WTC11 (cell line): Measurements from ENCODE around the gene CDH2. TPM values are rescaled to one million over a fixed set of nuclear protein-coding genes. Genes with fewer than 3 reads are reported as not detected.

Experiments used
- ATAC-seq: fragments of 200-7000 bp; cut with Tn5 transposase; 2 replicates; pipeline ENCODE4 v1.10.0; 2021; ENCODE audit warnings: mild to moderate bottlenecking, moderate library complexity
- CTCF ChIA-PET: fragments of 300-600 bp; sonication (Branson Sonifier 250); formaldehyde crosslinking; loops from one replicate; lab custom pipeline; 2021; ENCODE audit warnings: antibody characterized with exemption; lab: Charles Lee
- POLR2A ChIA-PET: fragments of 350-600 bp; sonication (Branson Sonifier 250); formaldehyde crosslinking; loops from one replicate; lab custom pipeline; 2021; ENCODE audit warnings: antibody characterized with exemption; lab: Charles Lee
- DNase-seq: peaks from one replicate; pipeline ENCODE4 v3.0.0; 2021; ENCODE audit warnings: low spot score
- H3K27ac Mint-ChIP-seq: 2 replicates; pipeline ENCODE4 v1.8.0; 2021; ENCODE audit warnings: mixed read lengths
- H3K27me3 Mint-ChIP-seq: 2 replicates; pipeline ENCODE4 v1.8.0; 2021; ENCODE audit warnings: low read depth, mild to moderate bottlenecking, moderate library complexity, mixed read lengths
- H3K36me3 Mint-ChIP-seq: 2 replicates; pipeline ENCODE4 v1.8.0; 2021; ENCODE audit warnings: mixed read lengths
- H3K4me1 Mint-ChIP-seq: 2 replicates; pipeline ENCODE4 v1.8.0; 2022; ENCODE audit warnings: mixed read lengths
- H3K4me3 Mint-ChIP-seq: 2 replicates; pipeline ENCODE4 v1.8.0; 2021; ENCODE audit warnings: mild to moderate bottlenecking, moderate library complexity, mixed read lengths
- H3K9me3 Mint-ChIP-seq: 2 replicates; pipeline ENCODE4 v1.8.0; 2021; ENCODE audit warnings: mixed read lengths
- AR ChIP-seq: fragments of 250-450 bp; sonication (Bioruptor Pico); IDR thresholded peaks from 2 replicates; pipeline ENCODE4 v1.9.0; 2021; ENCODE audit warnings: mild to moderate bottlenecking
- ATF2 ChIP-seq: sonication (generic); formaldehyde crosslinking; IDR thresholded peaks from 2 replicates; pipeline ENCODE4 v1.8.1; 2022; ENCODE audit warnings: low read depth, missing genetic modification reagents, borderline replicate concordance
- CBFB ChIP-seq: sonication (generic); formaldehyde crosslinking; IDR thresholded peaks from 2 replicates; pipeline ENCODE4 v1.8.1; 2022; ENCODE audit warnings: mild to moderate bottlenecking, low read depth, missing genetic modification reagents
- E2F4 ChIP-seq: sonication (generic); formaldehyde crosslinking; IDR thresholded peaks from 2 replicates; pipeline ENCODE4 v1.8.1; 2022; ENCODE audit warnings: low read depth, mild to moderate bottlenecking, moderate library complexity, missing genetic modification reagents, borderline replicate concordance
- ETV6 ChIP-seq: sonication (generic); formaldehyde crosslinking; IDR thresholded peaks from 2 replicates; pipeline ENCODE4 v1.8.1; 2022; ENCODE audit warnings: mild to moderate bottlenecking, missing genetic modification reagents
- GTF2I ChIP-seq: fragments of 250-450 bp; sonication (Bioruptor Pico); conservative IDR thresholded peaks from 2 replicates; pipeline ENCODE4 v1.4.0; 2021; ENCODE audit warnings: mild to moderate bottlenecking
- MAX ChIP-seq: sonication (generic); formaldehyde crosslinking; IDR thresholded peaks from 2 replicates; pipeline ENCODE4 v1.8.0; 2022; ENCODE audit warnings: mild to moderate bottlenecking, missing genetic modification reagents
- NFATC4 ChIP-seq: fragments of 250-450 bp; sonication (Bioruptor Pico); IDR thresholded peaks from 2 replicates; pipeline ENCODE4 v1.9.0; 2021; ENCODE audit warnings: mild to moderate bottlenecking
- NFE2L1 ChIP-seq: sonication (generic); formaldehyde crosslinking; IDR thresholded peaks from 2 replicates; pipeline ENCODE4 v1.8.1; 2023; ENCODE audit warnings: missing genetic modification reagents
- NR3C1 ChIP-seq: sonication (generic); formaldehyde crosslinking; conservative IDR thresholded peaks from 2 replicates; pipeline ENCODE4 v1.8.1; 2023; ENCODE audit warnings: low read depth, mild to moderate bottlenecking, missing genetic modification reagents
- RORB ChIP-seq: fragments of 250-450 bp; sonication (Bioruptor Pico); IDR thresholded peaks from 2 replicates; pipeline ENCODE4 v1.9.0; 2021; ENCODE audit warnings: mild to moderate bottlenecking
- SMAD4 ChIP-seq: sonication (generic); formaldehyde crosslinking; IDR thresholded peaks from 2 replicates; pipeline ENCODE4 v1.8.0; 2022; ENCODE audit warnings: mild to moderate bottlenecking, missing genetic modification reagents
- TCF7 ChIP-seq: sonication (generic); formaldehyde crosslinking; IDR thresholded peaks from 2 replicates; pipeline ENCODE4 v1.8.0; 2022; ENCODE audit warnings: mild to moderate bottlenecking, low read depth, missing genetic modification reagents, moderate library complexity
- TEAD4 ChIP-seq: sonication (generic); formaldehyde crosslinking; IDR thresholded peaks from 2 replicates; pipeline ENCODE4 v1.8.0; 2022; ENCODE audit warnings: mild to moderate bottlenecking, missing genetic modification reagents
- ZBTB21 ChIP-seq: sonication (generic); formaldehyde crosslinking; IDR thresholded peaks from 2 replicates; pipeline ENCODE4 v1.8.1; 2023; ENCODE audit warnings: mild to moderate bottlenecking, missing genetic modification reagents, borderline replicate concordance
- ZNF138 ChIP-seq: sonication (generic); formaldehyde crosslinking; conservative IDR thresholded peaks from 2 replicates; pipeline ENCODE4 v1.8.1; 2022; ENCODE audit warnings: mild to moderate bottlenecking, moderate library complexity, missing genetic modification reagents
- ZNF263 ChIP-seq: sonication (generic); formaldehyde crosslinking; IDR thresholded peaks from 2 replicates; pipeline ENCODE4 v1.8.1; 2022; ENCODE audit warnings: low read depth, mild to moderate bottlenecking, moderate library complexity, missing genetic modification reagents
- ZNF317 ChIP-seq: sonication (generic); formaldehyde crosslinking; IDR thresholded peaks from 2 replicates; pipeline ENCODE4 v1.8.1; 2023; ENCODE audit warnings: low read depth, mild to moderate bottlenecking, moderate library complexity, missing genetic modification reagents, borderline replicate concordance
- ZNF416 ChIP-seq: fragments of 250-450 bp; sonication (Bioruptor Pico); IDR thresholded peaks from 2 replicates; pipeline ENCODE4 v1.9.0; 2021; ENCODE audit warnings: mild to moderate bottlenecking, inconsistent platforms
- total RNA-seq: library from RNA; stranded (reverse); gene quantifications from 3 replicates; pipeline ENCODE4 v1.2.3, GENCODE V29; 2021
- TF ChIP-seq, protein P1 (sequence below): sonication (generic); formaldehyde crosslinking; IDR thresholded peaks from 2 replicates; pipeline ENCODE4 v1.8.0; 2022; ENCODE audit warnings: mild to moderate bottlenecking, missing genetic modification reagents

CDH2 gene
- total RNA-seq, 1 experiment from 2014 or later, result 17.3 TPM

DNA sequence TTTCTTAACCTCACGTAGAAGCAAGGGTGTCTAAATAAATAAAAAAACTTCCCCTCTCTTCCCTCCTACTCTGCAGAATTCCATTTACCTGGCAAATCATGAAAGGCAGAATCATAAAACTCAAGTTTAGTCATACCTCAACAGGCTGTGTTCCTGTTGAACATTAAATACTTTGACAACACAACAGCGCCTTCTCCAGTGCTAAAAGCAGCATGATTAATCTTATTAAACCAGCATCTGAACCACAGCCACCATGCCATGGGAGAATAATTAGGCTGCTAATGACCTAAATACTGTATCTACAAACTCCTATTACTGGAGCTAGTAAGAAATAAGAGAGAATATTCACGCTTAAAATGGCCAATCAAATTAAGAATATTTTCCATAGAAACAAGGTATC, 68.1 kb downstream of the CDH2 start:
- CTCF ChIA-PET, result no interaction called here
- Mint-ChIP-seq H3K4me3 (no peak overlapping the region), H3K27ac (no peak overlapping the region), H3K4me1 (peaks cover 45% of the 10 kb centered on the region), H3K27me3 (no peaks in the 10 kb centered on the region), H3K36me3 (no peaks in the 10 kb centered on the region), H3K9me3 (no peaks in the 10 kb centered on the region)
- POLR2A ChIA-PET, result interaction anchor here (0.6 kb wide), 1 partner anchor 25 kb away, joined by 3 read pairs; no protein-coding TSS in a partner anchor
- no peak for ATAC-seq
- DNase-seq, result no peak
- TF ChIP-seq ZNF317 (CRISPR knock-in tag) (no peak), AR (no peak), ZBTB21 (no peak)

- CTCF ChIA-PET, result no interaction called here
- ATAC-seq (no peak), DNase-seq (no peak)
- H3K27ac Mint-ChIP-seq, result no peak overlapping the region
- peaks cover 45% of the 10 kb centered on the region for H3K4me1 Mint-ChIP-seq
- TF ChIP-seq GTF2I (CRISPR knock-in tag), result no peak
- no peak for TF ChIP-seq NR3C1 (CRISPR knock-in tag)
- TF ChIP-seq SMAD4, result no peak
- no peak for TF ChIP-seq ETV6 (CRISPR knock-in tag)
- no peak for TF ChIP-seq TEAD4 (CRISPR knock-in tag)
- no peak for TF ChIP-seq ZNF138 (CRISPR knock-in tag)
- TF ChIP-seq ZNF263 (CRISPR knock-in tag), result no peak
- TF ChIP-seq, protein P1, sequence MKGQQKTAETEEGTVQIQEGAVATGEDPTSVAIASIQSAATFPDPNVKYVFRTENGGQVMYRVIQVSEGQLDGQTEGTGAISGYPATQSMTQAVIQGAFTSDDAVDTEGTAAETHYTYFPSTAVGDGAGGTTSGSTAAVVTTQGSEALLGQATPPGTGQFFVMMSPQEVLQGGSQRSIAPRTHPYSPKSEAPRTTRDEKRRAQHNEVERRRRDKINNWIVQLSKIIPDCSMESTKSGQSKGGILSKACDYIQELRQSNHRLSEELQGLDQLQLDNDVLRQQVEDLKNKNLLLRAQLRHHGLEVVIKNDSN (CRISPR knock-in tag), result no peak
- TF ChIP-seq TCF7 (CRISPR knock-in tag), result no peak
- no peak for TF ChIP-seq E2F4
- no peak for TF ChIP-seq NFE2L1 (CRISPR knock-in tag)
- TF ChIP-seq NFATC4 (CRISPR knock-in tag), result no peak
- TF ChIP-seq MAX, result no peak
- no peak for TF ChIP-seq ZNF416 (CRISPR knock-in tag)
- POLR2A ChIA-PET, result interaction anchor here (0.6 kb wide), 1 partner anchor 24 kb away, joined by 3 read pairs; no protein-coding TSS in a partner anchor
- H3K9me3 Mint-ChIP-seq, result no peaks in the 10 kb centered on the region
- no peak overlapping the region for H3K4me3 Mint-ChIP-seq
- no peaks in the 10 kb centered on the region for H3K27me3 Mint-ChIP-seq
- no peaks in the 10 kb centered on the region for H3K36me3 Mint-ChIP-seq
Observed at GRCh38 chr18:28108254-28108653, 68.7 kb downstream of the CDH2 start.

DNA sequence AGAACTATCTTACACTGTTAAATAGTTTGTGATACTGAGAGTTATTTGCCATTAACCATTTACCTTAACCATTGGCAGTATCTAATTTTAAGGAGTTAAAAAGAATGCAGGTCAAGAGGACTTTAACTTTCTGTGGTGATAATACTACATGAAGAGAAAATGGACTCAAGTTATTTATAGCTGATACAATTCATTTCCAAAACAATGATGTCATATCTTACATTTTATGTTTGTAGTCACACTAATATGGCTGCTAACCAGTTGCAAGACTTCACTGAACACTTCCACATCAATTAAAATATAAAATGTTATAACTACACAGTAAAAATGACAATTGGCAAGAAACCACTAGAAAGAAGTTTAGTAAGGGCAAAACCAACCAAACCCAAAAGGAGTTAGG, 77.7 kb downstream of the CDH2 start:
- no peaks in the 10 kb centered on the region for H3K4me1 Mint-ChIP-seq
- POLR2A ChIA-PET, result no interaction called here
- H3K27me3 Mint-ChIP-seq, result peaks cover under 1% of the 10 kb centered on the region
- H3K4me3 Mint-ChIP-seq, result no peak overlapping the region
- TF ChIP-seq GTF2I (CRISPR knock-in tag) (no peak), E2F4 (no peak), SMAD4 (no peak), RORB (CRISPR knock-in tag) (no peak), CBFB (no peak), ZBTB21 (no peak), ATF2 (no peak), ZNF317 (CRISPR knock-in tag) (no peak)
- DNase-seq (no peak), ATAC-seq (no peak)
- H3K27ac Mint-ChIP-seq, result no peak overlapping the region
- no peaks in the 10 kb centered on the region for H3K9me3 Mint-ChIP-seq
- H3K36me3 Mint-ChIP-seq, result no peaks in the 10 kb centered on the region
- CTCF ChIA-PET, result no interaction called here
